Measurements from ENCODE around the gene TRAF3IP1.

The TRAF3IP1 gene

GRCh38 chr2:238383135-238383534 lies 62.8 kb downstream of the TRAF3IP1 start:
- no peak for TF ChIP-seq ZFP30 (CRISPR knock-in tag; IDR thresholded peaks at IDR 0.05)
- no peak for TF ChIP-seq TCF4 (CRISPR knock-in tag; IDR thresholded peaks at IDR 0.05; ENCODE audit: borderline replicate concordance)
- no peak for TF ChIP-seq ZNF8 (CRISPR knock-in tag; IDR thresholded peaks at IDR 0.05)
- no peak for TF ChIP-seq OSR1 (CRISPR knock-in tag; IDR thresholded peaks at IDR 0.05)
- TF ChIP-seq SNAI2 (CRISPR knock-in tag; IDR thresholded peaks at IDR 0.05), result no peak
- TF ChIP-seq ZNF565 (CRISPR knock-in tag; conservative IDR thresholded peaks at IDR 0.05; ENCODE audit: low read depth), result no peak
- no peak for TF ChIP-seq ZNF70 (CRISPR knock-in tag; IDR thresholded peaks at IDR 0.05)
- no peak for ATAC-seq

- TF ChIP-seq ZNF70 (CRISPR knock-in tag; IDR thresholded peaks at IDR 0.05), result no peak
- no peak for ATAC-seq
These were observed 63.5 kb downstream of the TRAF3IP1 start for GRCh38 chr2:238383743-238384380.

GRCh38 chr2:238387332-238387731 lies 67.0 kb downstream of the TRAF3IP1 start:
- ATAC-seq, result no peak
- TF ChIP-seq ARNTL (CRISPR knock-in tag; IDR thresholded peaks at IDR 0.05; ENCODE audit: borderline replicate concordance, low read depth) (no peak), GLIS3 (CRISPR knock-in tag; IDR thresholded peaks at IDR 0.05) (no peak), ISL1 (CRISPR knock-in tag; IDR thresholded peaks at IDR 0.05) (no peak), ZFP30 (CRISPR knock-in tag; IDR thresholded peaks at IDR 0.05) (no peak)

GRCh38 chr2:238388794-238389193 lies 68.5 kb downstream of the TRAF3IP1 start:
- TF ChIP-seq TOX (CRISPR knock-in tag; IDR thresholded peaks at IDR 0.05; ENCODE audit: borderline replicate concordance), result no peak
- no peak for TF ChIP-seq ZNF565 (CRISPR knock-in tag; conservative IDR thresholded peaks at IDR 0.05; ENCODE audit: low read depth)
- no peak for TF ChIP-seq ISL1 (CRISPR knock-in tag; IDR thresholded peaks at IDR 0.05)
- no peak for TF ChIP-seq CREB5 (CRISPR knock-in tag; IDR thresholded peaks at IDR 0.05; ENCODE audit: low read depth)
- TF ChIP-seq TCF4 (CRISPR knock-in tag; IDR thresholded peaks at IDR 0.05; ENCODE audit: borderline replicate concordance), result no peak
- no peak for TF ChIP-seq TSHZ2 (CRISPR knock-in tag; IDR thresholded peaks at IDR 0.05)
- TF ChIP-seq CSDC2 (CRISPR knock-in tag; IDR thresholded peaks at IDR 0.05), result no peak
- no peak for TF ChIP-seq PPARA (CRISPR knock-in tag; IDR thresholded peaks at IDR 0.05; ENCODE audit: borderline replicate concordance)
- TF ChIP-seq GLIS3 (CRISPR knock-in tag; IDR thresholded peaks at IDR 0.05), result no peak
- no peak for TF ChIP-seq SNAI2 (CRISPR knock-in tag; IDR thresholded peaks at IDR 0.05)
- no peak for TF ChIP-seq ESRRG (CRISPR knock-in tag; IDR thresholded peaks at IDR 0.05)
- TF ChIP-seq, protein P1, sequence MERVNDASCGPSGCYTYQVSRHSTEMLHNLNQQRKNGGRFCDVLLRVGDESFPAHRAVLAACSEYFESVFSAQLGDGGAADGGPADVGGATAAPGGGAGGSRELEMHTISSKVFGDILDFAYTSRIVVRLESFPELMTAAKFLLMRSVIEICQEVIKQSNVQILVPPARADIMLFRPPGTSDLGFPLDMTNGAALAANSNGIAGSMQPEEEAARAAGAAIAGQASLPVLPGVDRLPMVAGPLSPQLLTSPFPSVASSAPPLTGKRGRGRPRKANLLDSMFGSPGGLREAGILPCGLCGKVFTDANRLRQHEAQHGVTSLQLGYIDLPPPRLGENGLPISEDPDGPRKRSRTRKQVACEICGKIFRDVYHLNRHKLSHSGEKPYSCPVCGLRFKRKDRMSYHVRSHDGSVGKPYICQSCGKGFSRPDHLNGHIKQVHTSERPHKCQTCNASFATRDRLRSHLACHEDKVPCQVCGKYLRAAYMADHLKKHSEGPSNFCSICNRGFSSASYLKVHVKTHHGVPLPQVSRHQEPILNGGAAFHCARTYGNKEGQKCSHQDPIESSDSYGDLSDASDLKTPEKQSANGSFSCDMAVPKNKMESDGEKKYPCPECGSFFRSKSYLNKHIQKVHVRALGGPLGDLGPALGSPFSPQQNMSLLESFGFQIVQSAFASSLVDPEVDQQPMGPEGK (CRISPR knock-in tag; IDR thresholded peaks at IDR 0.05; ENCODE audit: borderline replicate concordance), result no peak
- TF ChIP-seq ZNF70 (CRISPR knock-in tag; IDR thresholded peaks at IDR 0.05), result no peak
- TF ChIP-seq ZFP3 (CRISPR knock-in tag; IDR thresholded peaks at IDR 0.05), result no peak
- TF ChIP-seq ZNF8 (CRISPR knock-in tag; IDR thresholded peaks at IDR 0.05), result no peak
- no peak for TF ChIP-seq RARB (CRISPR knock-in tag; IDR thresholded peaks at IDR 0.05)
- no peak for TF ChIP-seq BACH2 (CRISPR knock-in tag; IDR thresholded peaks at IDR 0.05; ENCODE audit: borderline replicate concordance)
- TF ChIP-seq, protein P2, sequence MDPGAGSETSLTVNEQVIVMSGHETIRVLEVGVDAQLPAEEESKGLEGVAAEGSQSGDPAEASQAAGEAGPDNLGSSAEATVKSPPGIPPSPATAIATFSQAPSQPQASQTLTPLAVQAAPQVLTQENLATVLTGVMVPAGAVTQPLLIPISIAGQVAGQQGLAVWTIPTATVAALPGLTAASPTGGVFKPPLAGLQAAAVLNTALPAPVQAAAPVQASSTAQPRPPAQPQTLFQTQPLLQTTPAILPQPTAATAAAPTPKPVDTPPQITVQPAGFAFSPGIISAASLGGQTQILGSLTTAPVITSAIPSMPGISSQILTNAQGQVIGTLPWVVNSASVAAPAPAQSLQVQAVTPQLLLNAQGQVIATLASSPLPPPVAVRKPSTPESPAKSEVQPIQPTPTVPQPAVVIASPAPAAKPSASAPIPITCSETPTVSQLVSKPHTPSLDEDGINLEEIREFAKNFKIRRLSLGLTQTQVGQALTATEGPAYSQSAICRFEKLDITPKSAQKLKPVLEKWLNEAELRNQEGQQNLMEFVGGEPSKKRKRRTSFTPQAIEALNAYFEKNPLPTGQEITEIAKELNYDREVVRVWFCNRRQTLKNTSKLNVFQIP (CRISPR knock-in tag; IDR thresholded peaks at IDR 0.05; ENCODE audit: borderline replicate concordance, low read depth), result no peak
- no peak for TF ChIP-seq ZC3H10 (CRISPR knock-in tag; IDR thresholded peaks at IDR 0.05)
- TF ChIP-seq, protein P3, sequence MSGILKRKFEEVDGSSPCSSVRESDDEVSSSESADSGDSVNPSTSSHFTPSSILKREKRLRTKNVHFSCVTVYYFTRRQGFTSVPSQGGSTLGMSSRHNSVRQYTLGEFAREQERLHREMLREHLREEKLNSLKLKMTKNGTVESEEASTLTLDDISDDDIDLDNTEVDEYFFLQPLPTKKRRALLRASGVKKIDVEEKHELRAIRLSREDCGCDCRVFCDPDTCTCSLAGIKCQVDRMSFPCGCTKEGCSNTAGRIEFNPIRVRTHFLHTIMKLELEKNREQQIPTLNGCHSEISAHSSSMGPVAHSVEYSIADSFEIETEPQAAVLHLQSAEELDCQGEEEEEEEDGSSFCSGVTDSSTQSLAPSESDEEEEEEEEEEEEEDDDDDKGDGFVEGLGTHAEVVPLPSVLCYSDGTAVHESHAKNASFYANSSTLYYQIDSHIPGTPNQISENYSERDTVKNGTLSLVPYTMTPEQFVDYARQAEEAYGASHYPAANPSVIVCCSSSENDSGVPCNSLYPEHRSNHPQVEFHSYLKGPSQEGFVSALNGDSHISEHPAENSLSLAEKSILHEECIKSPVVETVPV (CRISPR knock-in tag; IDR thresholded peaks at IDR 0.05), result no peak
- no peak for ATAC-seq
